ENCODE measurements around the gene ZNF140.

- no peak for TF ChIP-seq CTCF (IDR thresholded peaks at IDR 0.05)
- TF ChIP-seq POLR2A (IDR thresholded peaks at IDR 0.05): no peak
Observed at GRCh38 chr12:133135747-133136146, 55.0 kb downstream of the ZNF140 start.

Data from esophagus squamous epithelium (tissue), 4 donors.